BE2C (cell line): ENCODE results near the gene FIBP.

ENCODE experiments used
- DNase-seq: peaks from one replicate; pipeline ENCODE4 v3.0.0-alpha.2; 2020
- H3K27me3 ChIP-seq: fragments of 250-450 bp; sonication (Bioruptor Pico); 2 replicates; pipeline ENCODE4 v1.5.1; 2020; ENCODE audit warnings: mild to moderate bottlenecking
- H3K36me3 ChIP-seq: fragments of 250-450 bp; sonication (Bioruptor Pico); 2 replicates; pipeline ENCODE4 v1.5.1; 2020; ENCODE audit warnings: mild to moderate bottlenecking
- H3K4me1 ChIP-seq: fragments of 250-450 bp; sonication (Bioruptor Pico); 2 replicates; pipeline ENCODE4 v1.5.1; 2020
- H3K4me3 ChIP-seq: 2 replicates; pipeline ENCODE4 v1.5.1; 2011; ENCODE audit warnings: low read depth, low read length
- H3K9me3 ChIP-seq: fragments of 250-450 bp; sonication (Bioruptor Pico); 2 replicates; pipeline ENCODE4 v1.5.1; 2020
- CTCF ChIP-seq: IDR thresholded peaks from 2 replicates; pipeline ENCODE4 v1.5.1; 2012; ENCODE audit warnings: mild to moderate bottlenecking, low read depth, low read length

Gene FIBP

GRCh38 chr11:65907878-65908277 lies 19.6 kb upstream of the FIBP start:
- H3K4me3 ChIP-seq: no peak overlapping the region
- no peaks in the 10 kb centered on the region for H3K4me1 ChIP-seq
- H3K9me3 ChIP-seq: no peaks in the 10 kb centered on the region
- no peak for DNase-seq
- H3K36me3 ChIP-seq: no peaks in the 10 kb centered on the region
- no peak for TF ChIP-seq CTCF
- peaks cover 21% of the 10 kb centered on the region for H3K27me3 ChIP-seq

GRCh38 chr11:65906602-65907001 lies 18.3 kb upstream of the FIBP start:
- Histone ChIP-seq H3K36me3 (no peaks in the 10 kb centered on the region), H3K4me1 (no peaks in the 10 kb centered on the region), H3K9me3 (no peaks in the 10 kb centered on the region), H3K4me3 (no peak overlapping the region), H3K27me3 (peaks cover 31% of the 10 kb centered on the region)
- TF ChIP-seq CTCF: no peak
- no peak for DNase-seq

- Histone ChIP-seq H3K27me3 (peaks cover 60% of the 10 kb centered on the region), H3K4me3 (no peak overlapping the region), H3K36me3 (no peaks in the 10 kb centered on the region), H3K4me1 (no peaks in the 10 kb centered on the region), H3K9me3 (no peaks in the 10 kb centered on the region; the same call in 1 of the 2 replicates)
- no peak for TF ChIP-seq CTCF
- no peak for DNase-seq
Measured at GRCh38 chr11:65903715-65904114, 15.4 kb upstream of the FIBP start.

GRCh38 chr11:65903068-65903481 lies 14.8 kb upstream of the FIBP start:
- Histone ChIP-seq H3K36me3 (no peaks in the 10 kb centered on the region), H3K4me1 (no peaks in the 10 kb centered on the region), H3K4me3 (no peak overlapping the region), H3K27me3 (peaks cover 66% of the 10 kb centered on the region), H3K9me3 (no peaks in the 10 kb centered on the region; the same call in 1 of the 2 replicates)
- DNase-seq: no peak
- TF ChIP-seq CTCF: no peak

GRCh38 chr11:65900899-65901180 lies 12.6 kb upstream of the FIBP start:
- Histone ChIP-seq H3K4me3 (no peak overlapping the region), H3K36me3 (no peaks in the 10 kb centered on the region), H3K4me1 (no peaks in the 10 kb centered on the region), H3K27me3 (peaks cover 56% of the 10 kb centered on the region), H3K9me3 (no peaks in the 10 kb centered on the region; the same call in 1 of the 2 replicates)
- DNase-seq: no peak
- TF ChIP-seq CTCF: no peak

- no peak for DNase-seq
- H3K27me3 ChIP-seq: peaks cover 56% of the 10 kb centered on the region
- H3K36me3 ChIP-seq: no peaks in the 10 kb centered on the region
- H3K4me3 ChIP-seq: peak within 1 kb of the TSS; percentile 25
- H3K9me3 ChIP-seq: no peaks in the 10 kb centered on the region; the same call in 1 of the 2 replicates
- no peaks in the 10 kb centered on the region for H3K4me1 ChIP-seq
- no peak for TF ChIP-seq CTCF
Measured at GRCh38 chr11:65900125-65900898, 12.0 kb upstream of the FIBP start, which contains the start of gene FOSL1. FOSL1 (minus strand) TSS chr11:65900388; CDS start chr11:65900339, 49 bp downstream.
